Activated CD8-positive, alpha-beta memory T cell treated with anti-CD3 and anti-CD28 coated beads, Interleukin-2, amount 50 U/mL, for 1 hour (primary cell): ENCODE measurements around the gene RPL22.
"Not testable (repeated sequence)": the region's sequence is repeated elsewhere in the genome, so short reads cannot be mapped to it uniquely, and the experiment has no call there.

Experiments used
- DNase-seq: peaks from one replicate; pipeline ENCODE4 v3.0.0-alpha.2; 2020; ENCODE audit errors: extremely low read depth

Gene RPL22

DNA sequence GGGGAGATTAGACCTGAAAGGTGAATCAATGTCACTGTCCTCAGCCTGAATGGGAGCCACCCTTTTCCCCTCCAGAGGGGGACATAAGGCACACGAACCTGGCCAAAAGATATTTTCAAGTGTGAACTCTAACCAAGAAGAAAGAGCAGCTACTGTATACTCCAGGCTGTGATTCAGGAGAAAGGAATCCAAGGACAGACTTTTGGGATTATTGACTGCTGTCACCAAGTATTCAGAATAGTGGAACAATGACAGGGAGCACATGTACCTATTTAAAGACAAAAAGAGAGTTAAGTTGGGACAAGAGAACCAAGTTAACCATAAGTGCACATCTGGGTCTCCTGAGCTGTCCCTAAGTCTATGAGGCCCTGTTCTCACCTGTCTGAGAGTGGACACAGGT, 34.0 kb upstream of the RPL22 start:
- no peak for DNase-seq

GRCh38 chr1:6225651-6226050, 26.3 kb upstream of the RPL22 start:
- no peak for DNase-seq

DNA sequence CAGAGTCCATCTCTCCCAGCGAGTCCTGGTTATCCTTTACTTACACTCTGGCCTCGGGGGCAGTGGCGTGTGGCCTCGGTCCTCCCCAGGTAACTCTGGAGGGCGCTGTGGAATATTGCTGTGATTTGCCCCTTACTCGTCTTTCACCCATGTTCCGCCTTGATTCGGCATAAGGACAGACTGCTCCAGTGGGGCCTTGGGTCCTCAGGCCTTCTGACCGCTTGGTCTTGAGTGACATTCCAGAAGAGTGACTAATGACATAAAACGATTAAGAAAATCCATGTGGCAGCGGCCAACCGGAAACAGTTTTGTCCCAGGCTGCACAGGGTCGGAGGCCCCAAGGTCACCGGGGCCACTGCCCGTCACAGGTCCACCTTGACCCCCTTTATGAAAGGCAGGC, 25.3 kb upstream of the RPL22 start:
- no peak for DNase-seq

DNA sequence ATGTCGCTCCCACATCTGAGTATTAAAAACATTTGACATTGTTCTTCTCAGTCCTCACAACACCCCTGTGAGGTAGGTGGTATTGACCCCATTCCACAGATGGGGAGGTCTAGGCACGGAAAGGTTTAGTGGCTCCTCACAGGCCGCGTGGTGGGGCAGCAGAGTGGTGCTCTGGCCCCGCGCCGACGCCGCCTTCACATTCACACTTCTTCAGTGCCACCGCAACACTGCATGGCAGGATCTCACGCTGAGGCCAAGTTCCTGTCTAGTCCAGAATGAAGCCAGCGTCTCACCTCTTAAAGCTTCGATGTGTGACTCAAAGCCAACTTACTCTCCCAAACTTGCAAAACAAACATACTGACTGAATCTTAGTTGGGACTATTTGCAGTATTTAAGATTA, 24.2 kb upstream of the RPL22 start:
- DNase-seq, result no peak

- DNase-seq, result no peak
Measured at GRCh38 chr1:6222636-6223035, 23.2 kb upstream of the RPL22 start.

DNA sequence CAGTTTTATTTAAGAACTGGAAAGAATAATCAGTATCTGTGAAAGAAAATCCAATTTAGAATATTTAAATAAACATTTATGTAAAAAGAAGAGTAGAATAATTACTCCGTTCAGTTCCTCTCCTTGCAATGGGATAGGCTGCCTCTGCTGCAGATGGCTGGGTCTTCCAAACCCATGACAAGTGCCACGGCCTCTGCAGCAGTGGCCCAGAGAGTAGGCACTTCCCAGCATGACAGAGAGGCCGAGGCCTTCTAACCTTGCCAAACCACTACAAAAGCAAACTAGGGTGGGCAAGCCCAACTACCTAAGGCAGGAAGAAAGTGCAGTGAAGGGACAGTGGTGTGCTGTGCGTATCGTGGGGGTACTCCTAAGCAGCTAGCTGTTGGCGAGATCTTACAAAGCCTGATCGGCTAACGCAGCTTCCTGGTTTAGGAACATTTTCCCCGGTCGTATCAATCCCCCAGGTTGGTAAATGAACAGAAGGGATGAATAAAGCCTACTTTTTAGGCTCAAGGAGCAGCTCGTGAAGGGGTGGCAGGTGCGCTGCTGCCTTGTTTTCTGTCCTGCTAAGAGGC, 21.9 kb upstream of the RPL22 start:
- DNase-seq, result no peak

GRCh38 chr1:6220236-6220635, 20.8 kb upstream of the RPL22 start:
- no peak for DNase-seq

GRCh38 chr1:6219641-6220040, 20.2 kb upstream of the RPL22 start:
- not testable (repeated sequence) for DNase-seq

- DNase-seq, result no peak
Measured at GRCh38 chr1:6218375-6219164, 19.2 kb upstream of the RPL22 start.

- DNase-seq, result no peak
Measured at GRCh38 chr1:6212193-6212959, 13.0 kb upstream of the RPL22 start.

DNA sequence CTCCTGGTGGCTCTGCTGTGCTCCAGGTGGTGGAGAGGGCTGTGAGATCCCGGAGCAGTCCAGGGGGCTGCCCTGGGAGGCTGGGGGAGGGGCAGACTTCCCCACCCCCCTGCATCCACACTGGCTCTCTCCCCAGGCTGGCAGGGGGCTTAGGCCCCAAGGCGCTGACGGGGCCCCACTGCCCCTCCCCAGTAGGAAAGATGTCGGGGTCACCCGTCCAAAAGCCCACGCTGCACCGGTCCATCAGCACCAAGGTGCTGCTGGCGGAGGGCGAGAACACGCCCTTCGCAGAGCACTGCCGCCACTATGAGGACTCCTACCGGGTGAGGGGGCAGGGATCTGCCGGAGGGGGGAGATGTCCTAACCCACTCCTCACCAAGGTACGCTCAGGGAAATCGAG, 12.3 kb upstream of the RPL22 start:
- DNase-seq, result no peak

DNA sequence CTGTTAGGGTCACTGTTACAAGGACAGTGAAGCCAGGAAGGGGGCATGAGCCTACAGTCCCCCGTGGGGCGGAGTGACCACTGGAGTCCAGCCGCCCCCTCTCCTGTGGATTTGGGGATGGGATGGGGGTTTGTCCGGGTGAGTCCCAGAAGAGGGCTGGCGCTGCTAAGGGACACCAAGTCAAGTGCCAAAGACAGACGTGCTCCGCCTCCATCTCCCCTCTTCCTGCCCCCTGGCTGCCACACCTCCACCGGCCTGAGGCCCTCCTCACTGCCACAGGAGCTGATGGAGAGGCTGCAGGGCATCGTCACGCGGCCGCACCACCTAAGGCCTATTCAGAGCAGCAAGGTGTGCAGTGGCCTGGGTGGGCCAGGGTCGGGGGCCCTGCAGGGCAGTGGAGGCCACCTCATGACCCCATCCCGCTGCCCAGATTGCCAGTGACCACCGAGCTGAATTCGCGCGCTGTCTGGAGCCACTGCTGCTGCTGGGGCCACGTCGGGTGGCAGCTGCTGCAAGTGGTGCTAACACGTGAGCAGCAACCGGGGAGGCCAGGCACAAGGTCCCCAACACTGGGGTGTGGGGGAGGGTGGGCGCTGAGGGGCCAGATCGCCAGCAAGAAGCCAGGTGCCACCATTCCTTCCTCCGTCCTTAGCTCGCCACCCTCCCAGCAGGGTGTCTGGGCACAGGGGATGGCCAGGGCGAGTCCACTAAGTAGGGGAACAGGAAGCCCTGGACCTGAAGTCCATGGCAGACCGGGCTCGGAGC, 11.4 kb upstream of the RPL22 start:
- DNase-seq, result no peak

GRCh38 chr1:6209661-6210580, 10.5 kb upstream of the RPL22 start:
- no peak for DNase-seq

GRCh38 chr1:6208723-6209660, 9.6 kb upstream of the RPL22 start:
- DNase-seq, result no peak

- no peak for DNase-seq
Measured at GRCh38 chr1:6207921-6208320, 8.5 kb upstream of the RPL22 start.

DNA sequence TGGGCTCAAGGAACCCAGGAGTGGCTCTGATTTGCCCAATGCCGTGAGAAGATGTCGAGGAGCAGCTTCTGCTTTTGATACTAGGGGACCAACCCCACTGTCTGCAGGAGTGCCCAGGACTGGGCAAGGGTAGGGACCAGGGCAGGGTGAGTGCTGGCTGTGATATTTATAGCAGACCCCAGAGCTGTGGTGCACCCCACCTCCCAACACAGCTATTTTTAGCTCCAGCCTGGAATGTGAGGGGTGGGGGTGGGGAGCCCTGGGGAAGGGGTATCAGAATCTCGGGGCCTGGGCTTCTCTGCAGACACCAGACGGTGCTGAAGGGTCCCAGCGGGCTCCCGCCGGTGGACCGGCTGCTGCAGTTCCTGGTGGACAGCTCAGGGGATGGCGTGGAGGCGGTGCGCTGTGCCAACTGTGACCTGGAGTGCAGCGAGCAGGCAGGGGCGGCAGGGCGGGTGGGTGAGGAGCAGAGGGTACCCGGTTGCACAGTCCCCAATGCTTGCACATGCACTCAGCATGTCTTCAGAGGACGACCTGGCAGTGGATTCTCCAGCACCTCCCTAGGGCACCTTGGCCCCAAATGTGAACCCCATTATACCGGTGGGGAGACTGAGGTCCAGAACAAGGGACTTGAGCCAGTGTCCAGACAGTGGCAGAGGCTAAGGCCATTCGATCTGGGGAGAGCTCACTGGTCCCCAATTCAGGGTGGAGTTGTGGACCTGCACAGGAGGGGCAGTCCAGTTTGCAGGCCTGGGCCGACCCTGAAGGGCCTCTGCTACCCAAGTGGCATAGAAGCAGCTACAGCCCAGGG, 7.9 kb upstream of the RPL22 start:
- no peak for DNase-seq

- no peak for DNase-seq
Measured at GRCh38 chr1:6206520-6206855, 7.1 kb upstream of the RPL22 start.

GRCh38 chr1:6205849-6206519, 6.6 kb upstream of the RPL22 start, which contains the start of gene RNF207:
TSS of gene RNF207 (plus strand) at chr1:6206119. CDS start at chr1:6206536, 417 bp downstream.
- DNase-seq, result no peak

DNA sequence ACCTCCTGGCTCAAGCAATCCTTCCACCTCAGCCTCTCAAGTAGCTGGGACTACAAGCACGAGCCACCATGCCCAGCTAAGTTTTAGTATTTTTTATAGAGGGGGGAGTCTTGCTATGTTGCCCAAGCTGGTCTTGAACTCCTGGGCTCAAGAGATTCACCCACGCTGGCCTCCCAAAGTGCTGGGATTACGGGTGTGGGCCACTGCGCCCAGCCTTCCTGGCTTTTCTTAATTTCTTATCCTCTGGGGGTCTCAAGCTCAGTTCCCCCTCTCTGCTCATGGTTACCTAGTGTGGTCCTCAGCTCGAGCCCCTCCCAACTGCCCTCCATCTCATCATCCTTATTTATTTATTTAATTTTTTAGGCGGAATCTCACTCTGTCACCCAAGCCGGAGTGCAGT, 2.9 kb upstream of the RPL22 start:
- DNase-seq, result no peak
